ENCODE data around the gene FOXL3.

The FOXL3 gene

GRCh38 chr7:302054-302992, 12.4 kb downstream of the FOXL3 start:
- TF ChIP-seq CTCF (IDR thresholded peaks at IDR 0.05; ENCODE audit: low read depth, low read length, missing control alignments) = no peak
- DNase-seq (ENCODE audit: extremely low read depth, low read depth) = no peak
- no peak overlapping the region for H3K4me3 ChIP-seq (replicated peaks; ENCODE audit: low read depth, low read length)

- DNase-seq (ENCODE audit: extremely low read depth, low read depth) = no peak
- TF ChIP-seq CTCF (IDR thresholded peaks at IDR 0.05; ENCODE audit: low read depth, low read length, missing control alignments) = no peak
- H3K4me3 ChIP-seq (replicated peaks; ENCODE audit: low read depth, low read length) = no peak overlapping the region
Measured at GRCh38 chr7:303425-303824, 13.5 kb downstream of the FOXL3 start.

GRCh38 chr7:303884-304573, 14.1 kb downstream of the FOXL3 start:
- H3K4me3 ChIP-seq (replicated peaks; ENCODE audit: low read depth, low read length) = no peak overlapping the region
- TF ChIP-seq CTCF (IDR thresholded peaks at IDR 0.05; ENCODE audit: low read depth, low read length, missing control alignments) = no peak
- DNase-seq (ENCODE audit: extremely low read depth, low read depth) = no peak

- no peak for DNase-seq (ENCODE audit: extremely low read depth, low read depth)
- no peak for TF ChIP-seq CTCF (IDR thresholded peaks at IDR 0.05; ENCODE audit: low read depth, low read length, missing control alignments)
- no peak overlapping the region for H3K4me3 ChIP-seq (replicated peaks; ENCODE audit: low read depth, low read length)
Measured at GRCh38 chr7:304574-305409, 14.8 kb downstream of the FOXL3 start.

GRCh38 chr7:305410-306151, 15.6 kb downstream of the FOXL3 start:
- TF ChIP-seq CTCF (IDR thresholded peaks at IDR 0.05; ENCODE audit: low read depth, low read length, missing control alignments) = no peak
- H3K4me3 ChIP-seq (replicated peaks; ENCODE audit: low read depth, low read length) = no peak overlapping the region
- no peak for DNase-seq (ENCODE audit: extremely low read depth, low read depth)

- no peak for TF ChIP-seq CTCF (IDR thresholded peaks at IDR 0.05; ENCODE audit: low read depth, low read length, missing control alignments)
- no peak for DNase-seq (ENCODE audit: extremely low read depth, low read depth)
- no peak overlapping the region for H3K4me3 ChIP-seq (replicated peaks; ENCODE audit: low read depth, low read length)
Measured at GRCh38 chr7:307970-308369, 18.0 kb downstream of the FOXL3 start.
